Measurements from ENCODE around the gene KIF11. TPM values are rescaled to one million over a fixed set of nuclear protein-coding genes. Genes with fewer than 3 reads are reported as not detected.
A peak's percentile ranks its signal among the peaks of the same experiment; 100 is the strongest.

The KIF11 gene
- total RNA-seq, 2 experiments from 2014 or later, result 43.8 to 44.4 TPM

- H3K4me3 Mint-ChIP-seq, result no peak overlapping the region
- no peak for DNase-seq
- peak; percentile 28 for TF ChIP-seq CTCF (IDR thresholded peaks at IDR 0.05)
- ChIA-PET CTCF (interaction anchor here (0.7 to 1.5 kb wide), 4 partner anchors 10 to 60 kb away, joined by 3 read pairs; no protein-coding TSS in a partner anchor), POLR2A (no interaction called here)
- intact Hi-C loops (cut with micrococcal nuclease), result no loop called here
- H3K27me3 Mint-ChIP-seq, result no peaks in the 10 kb centered on the region
- H3K36me3 Mint-ChIP-seq (ENCODE audit: low read depth), result peaks cover 49% of the 10 kb centered on the region
- peaks cover 12% of the 10 kb centered on the region for H3K9me3 Mint-ChIP-seq
- H3K4me1 Mint-ChIP-seq (ENCODE audit: low read depth), result peaks cover 4% of the 10 kb centered on the region
- no peak for ATAC-seq
- H3K27ac Mint-ChIP-seq, result no peak overlapping the region
Measured at GRCh38 chr10:92552310-92552709, 40.6 kb upstream of the KIF11 start.

GRCh38 chr10:92553959-92554358 lies 39.0 kb upstream of the KIF11 start:
- ATAC-seq (no peak), DNase-seq (no peak)
- Mint-ChIP-seq H3K9me3 (peaks cover 12% of the 10 kb centered on the region), H3K4me3 (no peak overlapping the region), H3K27me3 (no peaks in the 10 kb centered on the region), H3K27ac (no peak overlapping the region), H3K36me3 (ENCODE audit: low read depth) (peaks cover 55% of the 10 kb centered on the region), H3K4me1 (ENCODE audit: low read depth) (peaks cover 4% of the 10 kb centered on the region)
- intact Hi-C loops (cut with micrococcal nuclease), result no loop called here
- no peak for TF ChIP-seq CTCF (IDR thresholded peaks at IDR 0.05)
- CTCF ChIA-PET, result no interaction called here
- POLR2A ChIA-PET, result no interaction called here

GRCh38 chr10:92559046-92559445 lies 33.9 kb upstream of the KIF11 start:
- Mint-ChIP-seq H3K36me3 (ENCODE audit: low read depth) (peaks cover 62% of the 10 kb centered on the region), H3K27ac (no peak overlapping the region), H3K4me3 (no peak overlapping the region), H3K9me3 (peaks cover 6% of the 10 kb centered on the region), H3K4me1 (ENCODE audit: low read depth) (peaks cover 4% of the 10 kb centered on the region), H3K27me3 (no peaks in the 10 kb centered on the region)
- DNase-seq (no peak), ATAC-seq (no peak)
- no peak for TF ChIP-seq CTCF (IDR thresholded peaks at IDR 0.05)
- CTCF ChIA-PET, result no interaction called here
- POLR2A ChIA-PET, result no interaction called here
- intact Hi-C loops (cut with micrococcal nuclease), result no loop called here

- DNase-seq (no peak), ATAC-seq (no peak)
- ChIA-PET POLR2A (no interaction called here), CTCF (interaction anchor here (1.4 kb wide), 1 partner anchor 11 kb away, joined by 3 read pairs; no protein-coding TSS in a partner anchor)
- peak overlapping the region; percentile 34 for H3K27ac Mint-ChIP-seq
- H3K27me3 Mint-ChIP-seq, result no peaks in the 10 kb centered on the region
- H3K4me3 Mint-ChIP-seq, result no peak overlapping the region
- peaks cover 47% of the 10 kb centered on the region for H3K36me3 Mint-ChIP-seq (ENCODE audit: low read depth)
- H3K4me1 Mint-ChIP-seq (ENCODE audit: low read depth), result peaks cover 17% of the 10 kb centered on the region
- no peak for TF ChIP-seq CTCF (IDR thresholded peaks at IDR 0.05)
- H3K9me3 Mint-ChIP-seq, result peaks cover 5% of the 10 kb centered on the region
- intact Hi-C loops (cut with micrococcal nuclease), result no loop called here
Measured at GRCh38 chr10:92562424-92562823, 30.5 kb upstream of the KIF11 start.

- intact Hi-C loops (cut with micrococcal nuclease), result no loop called here
- TF ChIP-seq CTCF (IDR thresholded peaks at IDR 0.05), result no peak
- peak; percentile 45 for ATAC-seq
- peak overlapping the region; percentile 31 for H3K27ac Mint-ChIP-seq
- peaks cover 49% of the 10 kb centered on the region for H3K4me1 Mint-ChIP-seq (ENCODE audit: low read depth)
- no peak overlapping the region for H3K4me3 Mint-ChIP-seq
- CTCF ChIA-PET, result interaction anchor here (0.6 to 1.5 kb wide), 2 partner anchors 18 to 40 kb away, joined by 3 read pairs; no protein-coding TSS in a partner anchor
- POLR2A ChIA-PET, result no interaction called here
- DNase-seq, result no peak
- peaks cover 19% of the 10 kb centered on the region for H3K36me3 Mint-ChIP-seq (ENCODE audit: low read depth)
- no peaks in the 10 kb centered on the region for H3K9me3 Mint-ChIP-seq
- H3K27me3 Mint-ChIP-seq, result no peaks in the 10 kb centered on the region
Measured at GRCh38 chr10:92567952-92568600, 24.9 kb upstream of the KIF11 start.
